Measurements from ENCODE around the gene TEX51.

Gene TEX51

GRCh38 chr2:126893606-126894005 is 5.1 kb upstream of the TEX51 start:
- DNase-seq = no peak

- no peak for DNase-seq
Measured at GRCh38 chr2:126894082-126894481, 4.6 kb upstream of the TEX51 start.

- DNase-seq = no peak
Measured at GRCh38 chr2:126894585-126895182, 4.0 kb upstream of the TEX51 start.

GRCh38 chr2:126895336-126895735 is 3.4 kb upstream of the TEX51 start:
- DNase-seq = no peak

- DNase-seq = no peak
Measured at GRCh38 chr2:126896471-126896870, 2.2 kb upstream of the TEX51 start.

GRCh38 chr2:126899616-126900185 is 1.0 kb downstream of the TEX51 start:
- no peak for DNase-seq

- no peak for DNase-seq
Measured at GRCh38 chr2:126900646-126901319, 2.1 kb downstream of the TEX51 start.

GRCh38 chr2:126901459-126901858 is 2.8 kb downstream of the TEX51 start:
- no peak for DNase-seq

GRCh38 chr2:126902152-126902835 is 3.6 kb downstream of the TEX51 start:
- DNase-seq = no peak

GRCh38 chr2:126902859-126903258 is 4.2 kb downstream of the TEX51 start:
- DNase-seq = no peak

- no peak for DNase-seq
Measured at GRCh38 chr2:126905991-126906390, 7.3 kb downstream of the TEX51 start.

GRCh38 chr2:126906781-126907180 is 8.1 kb downstream of the TEX51 start:
- DNase-seq = no peak

- no peak for DNase-seq
Measured at GRCh38 chr2:126907671-126908070, 9.0 kb downstream of the TEX51 start.

GRCh38 chr2:126908721-126909177 is 10.1 kb downstream of the TEX51 start:
- DNase-seq = no peak

GRCh38 chr2:126909366-126909765 is 10.7 kb downstream of the TEX51 start:
- DNase-seq = no peak

GRCh38 chr2:126909781-126910180 is 11.1 kb downstream of the TEX51 start:
- DNase-seq = no peak

GRCh38 chr2:126910637-126911036 is 11.9 kb downstream of the TEX51 start:
- no peak for DNase-seq

GRCh38 chr2:126911111-126911796 is 12.6 kb downstream of the TEX51 start:
- no peak for DNase-seq

GRCh38 chr2:126912201-126912600 is 13.5 kb downstream of the TEX51 start:
- DNase-seq = no peak

- DNase-seq = no peak
Measured at GRCh38 chr2:126913329-126913728, 14.6 kb downstream of the TEX51 start.

GRCh38 chr2:126913881-126914615 is 15.4 kb downstream of the TEX51 start:
- no peak for DNase-seq

- no peak for DNase-seq
Measured at GRCh38 chr2:126914811-126915500, 16.3 kb downstream of the TEX51 start.
